NCI-H748 (cell line): Measurements from ENCODE around the gene KLHL22.
"Not testable (repeated sequence)": the region's sequence is repeated elsewhere in the genome, so short reads cannot be mapped to it uniquely, and the experiment has no call there.

Source experiments
- DNase-seq: peaks from one replicate; lab custom pipeline; 2025; ENCODE audit not compliant: unreplicated experiment; lab: John Stamatoyannopoulos, UW

KLHL22 gene

DNA sequence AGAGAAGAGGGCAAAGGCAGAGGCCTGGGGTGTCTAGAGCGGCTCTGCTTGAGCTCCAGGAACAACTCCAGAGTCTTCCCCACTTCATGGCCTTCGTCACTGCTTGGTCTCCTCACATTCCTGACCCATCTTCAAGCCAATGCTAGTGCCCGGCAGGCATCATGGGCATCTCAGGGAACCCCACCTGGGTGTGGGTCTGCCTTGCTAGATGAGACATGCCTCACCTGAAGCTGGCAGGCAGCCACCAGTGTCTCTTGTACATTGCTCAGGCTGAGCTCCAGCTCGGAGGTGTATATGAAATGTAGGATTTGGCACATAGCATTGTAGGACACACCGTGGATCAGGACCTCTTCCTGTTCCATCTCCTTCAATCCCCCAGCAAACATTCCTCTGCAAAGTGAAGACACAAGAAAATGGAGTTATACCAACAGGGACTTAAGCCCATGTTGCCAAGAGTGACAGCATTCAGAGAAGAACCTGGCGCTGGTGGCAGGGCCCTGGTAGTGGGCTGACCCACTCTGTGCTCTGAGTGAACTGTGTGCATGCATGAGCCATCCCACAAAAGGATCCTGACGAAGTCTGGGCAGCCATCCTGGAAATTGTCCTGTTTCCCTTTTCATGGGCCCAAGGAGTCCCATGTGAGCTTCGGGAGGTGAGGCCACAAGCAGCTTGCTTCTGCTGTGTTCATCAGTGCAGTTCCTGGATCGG, 24.3 kb downstream of the KLHL22 start:
- no peak for DNase-seq

DNA sequence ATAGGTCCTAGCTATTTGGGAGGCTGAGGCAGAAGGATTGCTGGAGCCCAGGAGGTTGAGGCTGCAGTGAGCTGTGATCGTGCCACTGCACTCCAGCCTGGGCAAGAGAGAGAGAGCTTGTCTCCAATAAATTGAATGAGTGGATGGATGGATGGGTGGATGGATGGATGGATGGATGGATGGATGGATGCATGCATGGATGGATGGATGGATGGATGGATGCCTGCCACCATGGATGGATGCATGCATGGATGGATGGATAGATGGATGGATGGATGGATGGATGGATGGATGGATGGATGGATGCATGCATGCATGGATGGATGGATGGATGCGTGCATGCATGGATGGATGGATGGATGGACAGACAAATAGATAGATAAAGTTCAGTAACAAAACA, 25.1 kb downstream of the KLHL22 start:
- not testable (repeated sequence) for DNase-seq

DNA sequence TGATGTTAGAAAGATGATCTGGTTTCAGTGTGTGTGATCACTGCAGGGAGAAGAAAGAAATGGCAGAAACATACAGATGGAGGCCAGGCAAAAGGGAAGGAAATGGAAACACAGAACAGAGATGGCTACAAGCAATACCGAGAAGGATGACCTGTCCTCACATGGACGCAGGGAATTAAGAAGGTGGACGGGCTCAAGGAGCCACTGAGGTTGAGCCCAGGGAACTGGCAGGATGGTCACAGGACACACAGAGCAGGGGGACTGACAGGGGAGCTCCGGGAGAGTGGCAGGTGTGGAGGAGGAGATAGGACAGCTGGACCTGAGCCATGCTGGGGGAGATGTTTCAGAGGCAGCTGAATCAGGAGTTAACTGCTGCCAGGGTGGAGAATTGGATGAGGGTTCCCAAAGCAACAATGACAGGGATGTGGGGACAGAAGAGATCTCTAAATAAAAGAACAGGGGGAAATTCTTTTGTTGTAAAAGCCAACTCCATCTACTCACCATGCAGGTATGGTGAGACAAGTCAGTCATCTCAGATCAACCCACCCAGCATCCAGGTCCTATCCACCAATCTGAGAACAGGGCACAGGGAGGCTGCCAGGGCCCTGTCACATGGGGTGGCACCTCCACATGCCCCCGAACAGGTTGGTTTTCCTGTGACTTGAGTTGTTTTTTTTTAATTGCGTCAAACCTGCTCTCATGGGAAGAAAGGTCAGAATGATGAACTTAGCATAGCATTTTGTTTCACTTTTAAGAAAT, 26.3 kb downstream of the KLHL22 start:
- no peak for DNase-seq

DNA sequence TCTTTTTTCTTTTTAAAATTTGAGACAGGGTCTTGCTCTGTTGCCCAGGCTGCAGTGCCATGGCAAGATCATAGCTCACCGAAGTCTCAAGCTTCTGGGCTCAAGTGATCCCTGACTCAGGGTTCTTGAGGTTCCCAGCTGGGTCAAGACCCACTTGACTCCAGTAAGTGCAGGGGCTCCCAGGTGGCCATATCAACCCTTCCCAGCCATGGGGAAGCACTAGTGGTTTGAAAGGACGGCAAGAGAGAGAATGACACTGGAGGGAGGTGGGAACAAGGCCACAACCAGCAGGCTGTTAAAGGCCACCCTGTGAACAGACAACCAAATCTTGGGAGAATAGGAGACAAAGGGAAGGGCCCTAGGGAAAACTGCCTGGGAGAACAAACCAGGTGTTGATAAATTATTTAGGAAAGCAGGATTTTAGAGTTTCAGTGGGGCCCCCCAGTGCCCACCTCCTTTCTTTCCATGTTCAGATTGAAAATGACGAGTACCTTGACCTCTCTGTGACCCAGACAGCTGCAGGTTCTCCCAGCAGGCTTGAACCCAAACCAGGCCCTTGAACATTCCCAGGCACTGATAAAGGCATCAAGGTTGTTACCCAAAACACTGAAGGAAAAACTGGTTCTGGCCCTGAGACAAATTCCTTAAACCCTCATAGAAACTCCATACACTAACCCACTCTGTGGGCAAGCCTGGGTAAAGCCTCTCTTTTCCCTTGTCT, 28.8 kb downstream of the KLHL22 start:
- no peak for DNase-seq

DNA sequence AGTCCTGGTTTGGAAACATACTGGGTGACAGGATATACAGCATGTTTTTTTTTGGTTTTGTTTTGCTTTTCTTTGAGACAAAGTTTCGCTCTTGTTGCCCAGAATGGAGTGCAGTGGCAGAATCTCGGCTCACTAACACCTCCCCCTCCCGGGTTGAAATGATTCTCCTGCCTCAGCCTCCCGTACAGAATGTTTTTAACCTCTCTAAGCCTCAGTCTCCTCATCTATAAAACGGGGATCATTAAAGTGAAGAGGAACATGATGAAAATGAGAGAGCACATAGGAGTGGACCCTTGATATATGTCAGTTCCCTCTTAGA, 29.9 kb downstream of the KLHL22 start:
- DNase-seq, result no peak

DNA sequence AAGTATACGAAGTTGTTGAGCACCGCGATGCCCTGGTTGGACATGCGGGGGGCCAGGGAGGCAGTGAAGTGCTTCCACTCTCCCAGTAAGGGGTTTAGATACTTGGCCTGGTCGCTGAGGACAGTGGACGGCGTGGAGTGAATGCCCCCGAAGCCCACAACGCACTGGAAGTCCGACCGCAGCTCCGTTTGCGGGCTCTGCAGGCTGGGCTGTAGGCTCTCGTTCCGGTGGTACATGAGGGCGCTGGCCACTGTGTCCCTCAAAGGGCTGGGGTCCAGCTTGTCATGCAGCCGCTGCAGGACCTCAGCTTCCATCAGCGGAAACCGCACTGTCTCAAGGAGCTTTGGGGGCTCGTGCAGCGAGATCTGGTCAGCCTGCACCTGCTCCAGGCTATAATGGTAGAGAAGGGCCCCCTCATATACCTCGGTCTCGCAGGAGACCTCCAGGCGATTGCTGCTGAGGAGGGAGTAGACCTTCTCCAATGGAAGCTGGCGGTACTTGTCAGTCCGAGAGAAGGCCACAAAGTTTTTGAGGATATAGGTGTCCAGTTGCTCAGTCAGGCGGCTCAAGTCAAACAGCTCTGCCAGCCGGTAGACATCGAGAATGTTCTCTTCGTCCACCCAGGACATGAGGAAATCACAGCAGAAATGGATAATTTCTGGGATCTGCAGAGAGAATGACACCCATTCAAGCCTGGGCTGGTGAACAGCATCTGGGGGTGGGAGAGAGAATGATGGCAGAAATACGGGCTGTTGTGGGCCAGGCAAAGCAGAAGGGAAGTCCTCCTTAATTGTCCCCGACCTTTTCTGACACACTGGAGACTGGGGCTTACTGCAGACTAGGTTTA, 30.5 kb downstream of the KLHL22 start:
- DNase-seq, result no peak

DNA sequence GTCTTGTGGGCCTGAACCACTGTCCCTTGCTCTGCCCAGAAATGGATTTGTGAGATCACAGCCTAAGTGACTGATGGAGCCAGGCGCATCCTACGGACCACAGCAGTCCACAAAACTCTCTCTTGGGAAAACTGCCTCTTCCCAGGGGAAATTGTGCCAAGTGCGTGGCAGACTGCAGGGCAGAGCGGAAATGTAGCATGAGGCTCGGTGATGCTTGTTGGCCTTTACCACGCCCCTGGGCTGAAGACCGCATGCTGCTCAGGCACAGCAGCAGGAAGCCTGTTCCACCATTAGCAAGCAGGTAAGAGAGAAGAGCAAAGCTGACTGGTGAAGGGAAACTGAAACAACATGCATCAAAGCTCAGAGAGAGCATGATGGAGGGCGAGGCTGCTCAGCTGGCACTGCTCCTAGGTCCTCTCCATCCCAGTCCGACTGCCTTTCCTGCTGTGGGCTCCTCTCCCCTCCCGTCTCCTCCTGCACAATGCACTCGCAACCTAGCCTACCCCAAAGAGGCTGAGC, 31.4 kb downstream of the KLHL22 start:
- no peak for DNase-seq

DNA sequence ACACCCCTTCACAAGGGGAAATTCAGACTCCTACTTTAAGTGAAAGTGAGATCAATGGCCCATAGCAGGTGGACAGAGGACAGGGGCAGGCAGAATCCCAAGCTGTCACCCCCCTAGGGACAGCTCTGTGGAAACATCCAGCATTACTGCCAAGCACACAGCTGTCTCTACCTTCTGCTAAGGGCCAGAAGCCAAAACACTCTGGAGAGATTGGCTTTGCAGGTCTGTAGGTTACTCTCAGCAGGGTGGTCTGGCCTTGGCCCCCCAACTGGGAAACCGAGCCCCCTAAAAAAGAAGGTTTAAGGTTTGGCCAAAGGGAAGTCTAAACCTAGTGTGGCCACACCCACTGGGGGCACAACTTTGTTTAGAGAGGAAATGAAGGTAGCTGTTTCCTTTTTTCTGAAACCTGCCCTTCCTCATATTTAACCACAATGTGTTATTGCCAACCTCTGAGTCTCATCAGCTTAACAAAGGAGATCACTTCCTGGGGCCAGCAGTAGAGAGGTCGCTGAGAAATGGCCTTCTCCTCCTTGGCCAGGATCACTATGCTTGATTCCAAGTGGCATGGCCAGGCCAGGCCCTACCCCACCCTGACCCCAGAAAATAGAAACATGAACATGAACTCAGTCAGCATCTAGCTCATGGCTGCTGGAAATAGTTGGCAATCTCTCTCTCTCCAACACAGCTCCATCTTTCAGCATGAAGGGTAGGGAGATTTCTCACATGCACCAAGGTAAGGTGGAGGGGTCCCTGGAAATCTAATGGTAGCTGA, 32.1 kb downstream of the KLHL22 start:
- DNase-seq, result no peak

DNA sequence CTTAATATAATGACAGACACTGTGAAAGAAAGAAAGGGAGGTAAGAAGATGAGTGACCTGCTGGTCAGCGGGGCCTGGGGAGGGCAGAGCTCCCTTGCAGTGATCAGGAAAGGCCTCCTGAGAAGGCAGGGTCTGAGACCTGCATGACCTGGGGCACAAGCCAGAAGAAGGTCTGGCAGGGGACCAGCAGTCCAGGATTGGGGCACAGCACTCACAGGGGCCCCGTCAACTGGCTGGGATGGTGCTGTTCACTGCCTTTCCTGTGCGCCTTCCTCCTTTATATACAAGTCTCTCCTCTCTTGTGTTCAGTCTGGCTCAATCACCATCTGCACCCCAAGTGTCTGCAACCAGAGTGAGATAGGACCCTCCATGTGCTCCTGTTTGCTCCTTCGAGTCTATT, 35.7 kb downstream of the KLHL22 start:
- DNase-seq, result no peak

DNA sequence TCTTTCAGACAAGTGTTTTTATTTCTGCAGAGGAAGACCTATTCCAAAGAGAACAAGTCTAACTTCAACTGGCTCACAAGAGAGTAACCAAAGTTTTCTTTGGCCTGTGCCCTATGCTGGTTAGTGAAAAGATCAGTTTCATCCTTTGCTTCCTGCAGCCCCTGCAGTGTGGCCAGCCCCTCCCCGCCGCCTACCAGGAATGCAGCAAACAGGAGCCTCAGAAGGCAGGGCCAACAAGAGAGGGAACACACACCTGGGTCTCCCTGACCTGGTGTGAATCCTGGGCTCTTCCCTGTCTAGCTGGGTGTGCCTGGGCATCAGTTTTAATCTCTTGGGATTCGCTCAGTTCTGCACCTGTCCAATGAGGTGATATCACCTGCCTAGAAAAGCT, 36.4 kb downstream of the KLHL22 start:
- DNase-seq, result no peak

DNA sequence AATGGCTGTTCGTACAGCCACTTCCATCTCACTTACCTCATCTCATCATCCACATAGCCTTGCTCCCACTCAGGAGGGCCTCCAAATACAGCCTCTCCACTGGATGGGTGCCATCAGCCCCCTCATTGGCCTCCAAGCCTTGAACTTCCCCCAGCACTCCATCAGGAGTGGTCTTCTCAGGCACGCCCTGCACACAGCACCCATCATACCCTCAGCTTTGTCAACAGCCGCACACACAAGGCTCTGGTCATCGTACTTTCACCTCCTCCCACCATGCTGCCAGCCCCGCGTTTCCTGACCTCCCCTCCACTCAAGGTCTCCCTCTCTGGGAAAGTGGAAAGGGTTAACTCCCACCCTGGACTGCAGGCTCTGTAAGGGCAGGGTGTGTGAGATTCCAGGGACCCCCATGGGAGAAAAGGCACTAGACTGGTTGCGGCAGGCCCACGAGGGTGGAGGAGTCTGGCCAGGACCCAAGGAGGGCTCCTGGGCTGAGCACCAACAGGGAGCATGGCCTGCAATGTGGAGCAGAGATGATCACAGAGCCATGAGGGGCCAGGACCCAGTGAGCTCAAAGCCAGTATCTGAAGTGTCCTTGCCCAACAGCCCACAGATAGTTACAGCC, 37.0 kb downstream of the KLHL22 start:
- no peak for DNase-seq

DNA sequence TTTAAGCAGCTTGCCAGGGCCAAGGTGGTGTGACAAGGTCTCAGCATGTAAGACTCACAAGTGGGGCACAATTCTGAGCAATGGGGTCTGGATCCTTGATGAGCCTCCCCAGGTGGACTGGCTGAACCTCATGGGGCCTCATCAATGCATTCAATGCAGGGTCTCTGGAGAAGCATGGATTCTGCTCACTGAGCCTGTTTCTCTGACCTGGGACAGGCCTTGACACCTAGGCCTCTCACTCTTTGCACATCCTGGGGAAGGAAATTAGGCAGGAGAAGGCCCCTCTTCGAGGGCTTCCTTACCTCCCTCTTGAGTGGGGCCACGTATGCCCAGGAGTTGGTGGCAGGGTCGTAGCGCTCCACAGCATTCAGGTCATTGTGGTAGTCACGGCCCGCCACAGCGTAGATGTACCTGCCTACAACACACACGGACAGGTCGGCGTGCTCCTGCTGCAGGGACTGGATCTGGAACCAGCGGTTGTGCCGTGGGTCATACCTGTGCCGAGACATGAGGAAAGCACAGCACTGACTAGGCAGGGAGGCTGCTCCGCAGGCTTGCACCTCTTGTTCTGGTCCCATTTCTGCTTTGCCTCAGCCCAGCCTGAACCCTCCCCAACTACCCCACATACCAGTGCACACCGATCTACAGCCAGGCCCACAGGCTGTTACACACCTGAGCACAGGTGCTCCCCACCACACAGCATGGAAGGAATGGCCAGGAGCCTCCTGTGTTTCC, 37.9 kb downstream of the KLHL22 start:
- DNase-seq, result no peak

DNA sequence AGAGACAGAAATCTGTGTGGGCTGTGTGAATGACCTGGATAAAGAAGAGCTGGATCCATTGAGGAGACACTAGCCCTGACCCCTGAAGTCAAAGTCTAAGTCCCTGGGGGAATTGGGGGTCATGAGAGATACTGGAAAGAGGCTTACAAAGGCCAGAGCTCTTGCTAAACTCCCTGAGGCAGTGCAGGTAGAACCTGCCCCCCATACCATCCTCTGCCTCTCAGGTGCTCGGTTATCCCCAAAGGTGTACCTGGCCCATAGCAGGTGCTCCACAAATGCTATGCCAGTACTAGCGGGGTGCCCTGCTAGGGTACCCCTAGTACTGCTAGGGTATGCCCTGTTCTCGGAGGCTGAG, 38.9 kb downstream of the KLHL22 start:
- DNase-seq, result no peak

DNA sequence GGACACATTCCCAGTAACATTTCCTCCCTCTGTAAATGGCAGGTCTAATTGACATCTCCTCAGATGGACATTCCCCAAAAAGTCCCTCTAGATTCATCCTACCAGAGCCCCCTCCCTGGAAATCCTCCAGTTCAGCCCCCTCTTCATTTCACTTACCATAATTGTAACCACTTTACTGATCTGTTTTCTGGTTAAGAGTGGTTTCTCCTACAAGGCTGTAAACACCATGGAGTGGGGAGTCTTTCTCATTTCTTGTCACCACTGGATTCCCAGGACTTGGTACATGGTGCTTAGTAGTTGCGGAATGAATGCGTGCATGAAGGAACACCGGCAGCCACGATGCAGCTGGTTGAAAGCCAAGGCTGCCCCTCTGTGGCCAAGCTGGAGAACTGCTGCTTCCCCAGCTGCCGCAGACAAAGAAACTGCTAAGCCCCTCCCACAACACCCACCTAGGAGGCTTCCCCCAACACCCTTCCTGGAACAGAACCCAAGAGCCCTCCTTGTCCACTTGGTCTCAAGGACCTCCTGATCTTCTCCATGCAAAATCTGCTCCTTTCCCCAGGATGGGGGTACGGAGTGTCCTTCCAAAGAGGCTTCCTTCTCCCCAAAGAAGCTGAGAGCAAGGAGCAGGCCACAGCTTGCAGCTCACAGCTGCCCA, 39.4 kb downstream of the KLHL22 start:
- peak; percentile 72 for DNase-seq

DNA sequence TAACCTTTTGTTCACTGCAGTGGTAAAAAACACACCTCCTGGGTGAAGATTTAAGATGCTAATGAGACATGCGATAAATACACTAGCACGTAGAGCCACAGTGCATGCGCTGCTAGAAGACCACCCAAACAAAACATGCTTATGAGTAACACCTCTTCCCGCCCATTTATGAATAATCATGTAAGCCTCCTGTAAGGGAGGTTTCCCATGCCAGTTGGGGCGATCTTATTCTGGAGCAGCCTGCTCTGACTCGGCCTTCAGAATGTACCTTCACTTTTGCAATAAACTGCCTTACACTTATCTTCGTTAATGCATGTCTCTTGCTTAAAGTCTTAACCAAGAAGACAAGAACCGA, 39.9 kb downstream of the KLHL22 start:
- DNase-seq, result no peak

DNA sequence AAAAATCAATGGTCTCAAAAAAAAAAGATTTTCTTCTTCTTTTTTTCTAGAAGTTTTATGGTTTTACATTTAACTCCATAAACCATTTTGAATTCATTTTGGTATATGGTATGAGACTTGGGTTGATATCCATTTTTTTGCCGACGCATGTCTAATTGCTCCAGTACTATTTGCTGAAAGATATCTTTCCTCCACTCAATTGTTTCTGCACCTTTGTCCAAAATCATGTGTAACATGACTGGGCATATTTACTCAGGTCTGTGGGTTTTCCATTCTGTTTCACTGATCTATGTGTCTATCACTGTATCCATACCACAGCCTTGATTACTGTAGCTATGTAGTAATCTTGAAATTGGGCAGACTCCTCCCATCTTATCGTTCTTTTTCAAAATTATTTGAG, 42.4 kb downstream of the KLHL22 start:
- DNase-seq, result no peak

DNA sequence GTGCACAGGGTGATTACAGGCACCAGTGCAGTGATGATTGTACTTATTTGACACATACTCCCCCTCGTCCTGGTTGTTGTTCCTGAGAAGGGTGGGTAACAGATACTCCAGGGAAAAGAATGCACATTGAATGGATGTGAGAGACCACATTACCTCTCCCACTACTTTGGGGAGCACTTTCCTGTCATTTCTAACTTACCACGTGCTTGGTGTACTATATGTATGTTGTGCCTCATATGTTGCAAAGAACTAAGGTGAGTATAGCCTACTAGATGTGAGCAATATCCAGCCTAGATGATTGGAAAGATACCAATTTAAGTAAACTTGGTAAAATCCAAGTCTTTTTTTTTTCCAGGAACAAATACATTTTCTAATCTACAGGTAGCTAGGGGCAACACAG, 43.7 kb downstream of the KLHL22 start:
- no peak for DNase-seq

DNA sequence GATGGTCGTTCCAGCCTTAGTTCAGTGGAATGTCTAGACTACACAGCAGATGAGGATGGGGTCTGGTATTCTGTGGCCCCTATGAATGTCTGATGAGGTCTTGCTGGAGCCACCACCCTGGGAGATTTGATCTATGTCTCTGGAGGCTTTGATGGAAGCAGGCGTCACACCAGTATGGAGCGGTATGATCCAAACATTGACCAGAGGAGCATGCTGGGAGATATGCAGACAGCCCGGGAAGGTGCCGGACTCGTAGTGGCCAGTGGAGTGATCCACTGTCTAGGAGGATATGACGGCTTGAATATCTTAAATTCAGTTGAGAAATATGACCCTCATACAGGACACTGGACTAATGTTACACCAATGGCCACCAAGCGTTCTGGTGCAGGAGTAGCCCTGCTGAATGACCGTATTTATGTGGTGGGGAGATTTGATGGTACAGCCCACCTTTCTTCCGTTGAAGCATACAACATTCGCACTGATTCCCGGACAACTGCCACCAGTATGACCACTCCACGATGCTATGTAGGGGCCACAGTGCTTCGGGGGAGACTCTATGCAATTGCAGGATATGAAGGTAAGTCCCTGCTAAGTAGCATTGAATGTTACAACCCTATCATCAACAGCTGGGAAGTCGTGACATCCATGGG, 44.3 kb downstream of the KLHL22 start:
- not testable (repeated sequence) for DNase-seq

DNA sequence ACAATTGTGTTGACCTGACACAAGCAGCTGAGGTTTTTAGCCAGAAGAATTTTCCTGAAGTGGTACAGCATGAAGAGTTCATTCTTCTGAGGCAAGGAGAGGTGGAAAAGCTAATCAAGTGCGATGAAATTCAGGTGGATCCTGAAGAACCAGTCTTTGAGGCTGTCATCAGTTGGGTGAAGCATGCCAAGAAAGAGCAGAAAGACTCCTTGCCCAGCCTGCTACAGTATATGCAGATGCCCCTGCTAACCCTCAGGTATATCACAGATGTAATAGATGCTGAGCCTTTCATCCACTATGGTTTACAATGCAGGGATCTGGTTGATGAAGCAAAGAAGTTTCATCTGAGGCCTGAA, 45.1 kb downstream of the KLHL22 start:
- DNase-seq, result no peak
